GM18858 (cell line): ENCODE measurements around the gene LTBP2.
"Not testable (repeated sequence)": the region's sequence is repeated elsewhere in the genome, so short reads cannot be mapped to it uniquely, and the experiment has no call there.

Experiments
- ATAC-seq: cut with Tn5 transposase; IDR thresholded peaks from one replicate; pipeline ENCODE4 v1.9.1; 2021; ENCODE audit not compliant: unreplicated experiment

The LTBP2 gene

GRCh38 chr14:74555476-74556050, 56.5 kb downstream of the LTBP2 start:
- no peak for ATAC-seq

GRCh38 chr14:74554742-74555362, 57.2 kb downstream of the LTBP2 start:
- ATAC-seq, result no peak

GRCh38 chr14:74552623-74553022, 59.4 kb downstream of the LTBP2 start:
- no peak for ATAC-seq

GRCh38 chr14:74551431-74552371, 60.3 kb downstream of the LTBP2 start:
- no peak for ATAC-seq

- no peak for ATAC-seq
These were observed 61.0 kb downstream of the LTBP2 start for GRCh38 chr14:74551001-74551400.

- ATAC-seq, result no peak
These were observed 62.0 kb downstream of the LTBP2 start for GRCh38 chr14:74550071-74550470.

- ATAC-seq, result no peak
These were observed 62.4 kb downstream of the LTBP2 start for GRCh38 chr14:74549588-74549987.

GRCh38 chr14:74548881-74549280, 63.2 kb downstream of the LTBP2 start:
- no peak for ATAC-seq

GRCh38 chr14:74547331-74547927, 64.6 kb downstream of the LTBP2 start:
- no peak for ATAC-seq

GRCh38 chr14:74546416-74546815, 65.6 kb downstream of the LTBP2 start:
- ATAC-seq, result no peak

- ATAC-seq, result no peak
These were observed 66.7 kb downstream of the LTBP2 start for GRCh38 chr14:74545386-74545785.

- no peak for ATAC-seq
These were observed 68.1 kb downstream of the LTBP2 start for GRCh38 chr14:74543771-74544438.

GRCh38 chr14:74542056-74542685, 69.9 kb downstream of the LTBP2 start:
- no peak for ATAC-seq

GRCh38 chr14:74541225-74541624, 70.8 kb downstream of the LTBP2 start:
- no peak for ATAC-seq

- ATAC-seq, result no peak
These were observed 72.5 kb downstream of the LTBP2 start for GRCh38 chr14:74539503-74539902.

- ATAC-seq, result no peak
These were observed 73.3 kb downstream of the LTBP2 start for GRCh38 chr14:74538411-74539391.

- ATAC-seq, result not testable (repeated sequence)
These were observed 75.7 kb downstream of the LTBP2 start for GRCh38 chr14:74536336-74536735.

GRCh38 chr14:74535756-74536325, 76.2 kb downstream of the LTBP2 start:
- no peak for ATAC-seq

- no peak for ATAC-seq
These were observed 78.5 kb downstream of the LTBP2 start for GRCh38 chr14:74533576-74533975.
